Measurements from ENCODE around the gene PLEKHG1. TPM values are rescaled to one million over a fixed set of nuclear protein-coding genes. Genes with fewer than 3 reads are reported as not detected.

The PLEKHG1 gene
- total and polyA plus RNA-seq, 4 donors = 7.7 to 42.0 (median 24.4) TPM

DNA sequence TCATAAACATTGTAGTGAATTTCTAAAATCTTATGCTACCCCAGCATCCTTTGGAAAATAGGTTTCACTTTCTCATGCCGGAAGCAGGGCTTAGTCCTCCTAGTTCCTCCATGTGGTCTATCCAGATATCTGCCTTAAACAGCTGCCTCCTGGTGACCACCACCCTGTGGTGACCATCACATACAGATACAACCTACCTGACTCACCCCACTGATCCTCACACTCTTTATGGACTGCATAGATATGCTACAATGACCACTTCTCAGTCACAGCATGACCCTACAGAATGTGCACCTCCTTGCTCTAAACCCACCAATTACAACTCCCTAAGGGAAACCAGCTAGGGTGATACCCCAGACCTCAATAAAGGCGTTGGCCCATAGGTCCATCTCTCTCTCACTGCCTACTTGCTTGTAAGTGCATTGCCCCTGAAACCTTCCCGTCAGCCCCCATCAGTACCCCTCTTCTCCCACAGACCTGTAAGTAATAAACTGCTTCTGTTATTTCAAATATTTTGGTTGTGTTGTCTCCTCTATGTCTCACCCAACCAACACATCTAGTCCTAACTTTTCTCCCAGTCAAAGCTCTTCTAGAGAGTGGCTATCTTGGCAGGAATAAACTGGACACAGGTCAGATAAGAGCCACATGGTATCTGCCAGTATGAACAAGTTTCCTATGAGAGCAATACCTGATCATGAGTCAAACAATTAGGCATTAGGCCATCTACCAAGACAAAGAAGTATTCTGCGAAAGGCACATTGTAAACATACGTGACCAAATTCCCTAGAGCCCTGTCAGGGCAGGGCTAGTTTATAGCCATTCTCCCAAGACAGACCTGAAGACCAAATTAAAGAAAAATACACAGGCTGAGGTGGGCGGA lies 39.4 kb upstream of the PLEKHG1 start:
- no peak for ATAC-seq (ENCODE audit: insufficient read depth, low FRiP score)

DNA sequence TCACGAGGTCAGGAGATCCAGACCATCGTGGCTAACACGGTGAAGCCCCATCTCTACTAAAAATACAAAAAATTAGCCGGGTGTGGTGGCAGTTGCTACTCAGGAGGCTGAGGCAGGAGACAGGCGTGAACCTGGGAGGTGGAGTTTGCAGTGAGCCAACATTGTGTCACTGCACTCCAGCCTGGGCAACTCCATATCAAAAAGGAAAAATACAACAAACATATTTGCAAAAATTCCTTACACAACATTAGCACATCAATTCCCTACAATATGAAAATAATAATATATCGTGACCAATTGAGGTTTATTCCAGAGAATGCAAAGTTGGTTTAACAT lies 38.8 kb upstream of the PLEKHG1 start:
- H3K36me3 ChIP-seq (ENCODE audit: control insufficient read depth in 4 of 4, insufficient read depth in 4 of 4, low read length in 4 of 4) = no peaks in the 10 kb centered on the region
- H3K4me3 ChIP-seq = no peak overlapping the region
- H3K27ac ChIP-seq (ENCODE audit: low read depth in 1 of 2, low read length in 1 of 2) = no peak overlapping the region
- peaks cover 0 to 5% (median 0%) of the 10 kb centered on the region in 3 donors for H3K27me3 ChIP-seq (ENCODE audit: control insufficient read depth in 3 of 3, insufficient read depth in 3 of 3, low read length in 2 of 3)
- H3K9me3 ChIP-seq (ENCODE audit: control insufficient read depth in 4 of 4, insufficient read depth in 3 of 4, low read length in 3 of 4) = peaks cover 0 to 3% (median 0%) of the 10 kb centered on the region in 4 donors
- no peak overlapping the region for H3K9ac ChIP-seq (ENCODE audit: insufficient read depth in 1 of 2, low read length in 2 of 2)
- WGBS, 2 donors = 95 to 96% methylated on average over 6 of the region's 6 CpGs
- DNase-seq (no peak), ATAC-seq (ENCODE audit: insufficient read depth, low FRiP score) (no peak)
- TF ChIP-seq, protein P1, sequence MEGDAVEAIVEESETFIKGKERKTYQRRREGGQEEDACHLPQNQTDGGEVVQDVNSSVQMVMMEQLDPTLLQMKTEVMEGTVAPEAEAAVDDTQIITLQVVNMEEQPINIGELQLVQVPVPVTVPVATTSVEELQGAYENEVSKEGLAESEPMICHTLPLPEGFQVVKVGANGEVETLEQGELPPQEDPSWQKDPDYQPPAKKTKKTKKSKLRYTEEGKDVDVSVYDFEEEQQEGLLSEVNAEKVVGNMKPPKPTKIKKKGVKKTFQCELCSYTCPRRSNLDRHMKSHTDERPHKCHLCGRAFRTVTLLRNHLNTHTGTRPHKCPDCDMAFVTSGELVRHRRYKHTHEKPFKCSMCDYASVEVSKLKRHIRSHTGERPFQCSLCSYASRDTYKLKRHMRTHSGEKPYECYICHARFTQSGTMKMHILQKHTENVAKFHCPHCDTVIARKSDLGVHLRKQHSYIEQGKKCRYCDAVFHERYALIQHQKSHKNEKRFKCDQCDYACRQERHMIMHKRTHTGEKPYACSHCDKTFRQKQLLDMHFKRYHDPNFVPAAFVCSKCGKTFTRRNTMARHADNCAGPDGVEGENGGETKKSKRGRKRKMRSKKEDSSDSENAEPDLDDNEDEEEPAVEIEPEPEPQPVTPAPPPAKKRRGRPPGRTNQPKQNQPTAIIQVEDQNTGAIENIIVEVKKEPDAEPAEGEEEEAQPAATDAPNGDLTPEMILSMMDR (IDR thresholded peaks at IDR 0.05; ENCODE audit: control extremely low read depth, extremely low read depth) = no peak
- peaks cover 0 to 3% (median 0%) of the 10 kb centered on the region in 5 donors for H3K4me1 ChIP-seq (ENCODE audit: control insufficient read depth in 5 of 5, insufficient read depth in 5 of 5, low read length in 5 of 5)

More for the DNA sequence above, 39.4 kb upstream of the PLEKHG1 start:
- Histone ChIP-seq H3K9me3 (ENCODE audit: control insufficient read depth in 4 of 4, insufficient read depth in 3 of 4, low read length in 3 of 4) (peaks cover 0 to 3% (median 0%) of the 10 kb centered on the region in 4 donors), H3K27ac (ENCODE audit: low read depth in 1 of 2, low read length in 1 of 2) (no peak overlapping the region), H3K4me1 (ENCODE audit: control insufficient read depth in 5 of 5, insufficient read depth in 5 of 5, low read length in 5 of 5) (peaks cover 0 to 3% (median 0%) of the 10 kb centered on the region in 5 donors), H3K9ac (ENCODE audit: insufficient read depth in 1 of 2, low read length in 2 of 2) (no peak overlapping the region), H3K4me3 (no peak overlapping the region), H3K36me3 (ENCODE audit: control insufficient read depth in 4 of 4, insufficient read depth in 4 of 4, low read length in 4 of 4) (no peaks in the 10 kb centered on the region), H3K27me3 (ENCODE audit: control insufficient read depth in 3 of 3, insufficient read depth in 3 of 3, low read length in 2 of 3) (peaks cover 0 to 5% (median 0%) of the 10 kb centered on the region in 3 donors)
- no peak for DNase-seq
- TF ChIP-seq, protein P1 (IDR thresholded peaks at IDR 0.05; ENCODE audit: control extremely low read depth, extremely low read depth) = no peak
- WGBS, 2 donors = 73 to 87% methylated on average over 6 of the region's 6 CpGs

DNA sequence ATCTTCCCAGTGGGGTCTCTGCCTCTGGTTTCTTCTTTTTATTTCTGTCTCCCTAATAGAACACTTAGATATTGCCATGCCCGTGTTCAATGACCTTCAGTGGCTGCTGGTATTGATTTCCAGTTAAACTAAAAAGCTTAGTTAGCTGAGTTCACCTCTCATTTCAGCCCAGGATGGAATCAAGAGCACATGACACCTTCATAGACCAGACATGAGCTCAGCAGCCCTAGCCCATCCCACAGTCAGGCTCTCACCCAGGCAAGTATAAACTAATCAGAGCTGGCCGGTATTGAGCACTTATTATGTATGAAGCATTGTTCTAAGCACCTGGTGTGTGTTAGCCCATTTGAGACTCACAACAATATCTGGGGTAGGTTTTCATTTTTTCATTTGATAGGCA lies 33.7 kb upstream of the PLEKHG1 start:
- H3K9me3 ChIP-seq (ENCODE audit: control insufficient read depth in 4 of 4, insufficient read depth in 3 of 4, low read length in 3 of 4) = peaks cover 0 to 3% (median 0%) of the 10 kb centered on the region in 4 donors
- DNase-seq (no peak), ATAC-seq (ENCODE audit: insufficient read depth, low FRiP score) (no peak)
- H3K27me3 ChIP-seq (ENCODE audit: control insufficient read depth in 3 of 3, insufficient read depth in 3 of 3, low read length in 2 of 3) = peaks cover 0 to 5% (median 4%) of the 10 kb centered on the region in 3 donors
- no peak overlapping the region for H3K9ac ChIP-seq (ENCODE audit: insufficient read depth in 1 of 2, low read length in 2 of 2)
- WGBS, 2 donors = 80 to 89% methylated on average over 2 of the region's 2 CpGs
- H3K4me3 ChIP-seq = no peak overlapping the region
- H3K4me1 ChIP-seq (ENCODE audit: control insufficient read depth in 5 of 5, insufficient read depth in 5 of 5, low read length in 5 of 5) = peaks cover 0 to 24% (median 7%) of the 10 kb centered on the region in 5 donors
- H3K36me3 ChIP-seq (ENCODE audit: control insufficient read depth in 4 of 4, insufficient read depth in 4 of 4, low read length in 4 of 4) = no peaks in the 10 kb centered on the region
- H3K27ac ChIP-seq (ENCODE audit: low read depth in 1 of 2, low read length in 1 of 2) = no peak overlapping the region
- TF ChIP-seq, protein P1 (IDR thresholded peaks at IDR 0.05; ENCODE audit: control extremely low read depth, extremely low read depth) = no peak
